Left lung (tissue), 10 donors: ENCODE results near the gene PRR20D. TPM values are rescaled to one million over a fixed set of nuclear protein-coding genes. Genes with fewer than 3 reads are reported as not detected.

Experiments
- ATAC-seq: fragments of 200-7000 bp; cut with Tn5 transposase; one replicate; pipeline ENCODE4 v1.9.1; 2020; ENCODE audit warnings: moderate library complexity
- DNase-seq, 4 donors: peaks; one replicate each; pipeline ENCODE4 v3.0.0-alpha.2; 2013 to 2020
- H3K27ac ChIP-seq, 2 donors: fragments of 200-600 bp; sonication (generic) in 1 of 2; one replicate each; pipeline versions ENCODE4 v1.5.0 to v1.8.0; 2020 to 2021
- H3K27me3 ChIP-seq, 2 donors: fragments of 200-600 bp; sonication (generic) in 1 of 2; one replicate each; pipeline versions ENCODE4 v1.5.0 to v1.8.0; 2020 to 2021
- H3K36me3 ChIP-seq, 2 donors: fragments of 200-600 bp; sonication (generic) in 1 of 2; one replicate each; pipeline versions ENCODE4 v1.5.0 to v1.8.0; 2020 to 2021
- H3K4me1 ChIP-seq, 2 donors: fragments of 200-600 bp; one replicate each; pipeline ENCODE4 v1.8.0; 2021
- H3K4me3 ChIP-seq, 2 donors: fragments of 200-600 bp; sonication (generic) in 1 of 2; one replicate each; pipeline versions ENCODE4 v1.5.0 to v1.8.0; 2020 to 2021; ENCODE audit warnings: mild to moderate bottlenecking in 1 of 2
- H3K9me3 ChIP-seq, 2 donors: fragments of 200-600 bp; sonication (generic) in 1 of 2; one replicate each; pipeline versions ENCODE4 v1.5.0 to v1.8.0; 2020 to 2021
- CTCF ChIP-seq, 2 donors: fragments of 200-600 bp; sonication (generic) in 1 of 2; IDR thresholded peaks; one replicate each; pipeline versions ENCODE4 v1.5.0 to v1.8.0; 2021; ENCODE audit warnings: antibody characterized with exemption in 2 of 2
- intact Hi-C, 2 donors: fragments of 100-400 bp; cut with DNase I; formaldehyde crosslinking; loops; one replicate each; pipeline versions ENCODE4 v1.11.2 to v1.14.2; 2022
- polyA plus RNA-seq, 6 donors: library from polyadenylated mRNA; unstranded; fragments of 120-200 nt; gene quantifications; one replicate each; pipeline ENCODE4 v1.2.1, GENCODE V29; 2013; ENCODE audit not compliant: insufficient read length in 6 of 6
- total RNA-seq, 2 donors: library from RNA; stranded (reverse); fragmentation: NEBNext Ultra II Directional; extraction: Animal tissue kit (Norgen Biotek cat#: 25700); gene quantifications; one replicate each; pipeline ENCODE4 v1.2.1, GENCODE V29; 2021
- donor health status: DM: no; HTN: yes; CAD: no.
- donor health status: DM: no; HTN: no; CAD: no.

PRR20D gene
- total and polyA plus RNA-seq, 8 donors, result not detected

DNA sequence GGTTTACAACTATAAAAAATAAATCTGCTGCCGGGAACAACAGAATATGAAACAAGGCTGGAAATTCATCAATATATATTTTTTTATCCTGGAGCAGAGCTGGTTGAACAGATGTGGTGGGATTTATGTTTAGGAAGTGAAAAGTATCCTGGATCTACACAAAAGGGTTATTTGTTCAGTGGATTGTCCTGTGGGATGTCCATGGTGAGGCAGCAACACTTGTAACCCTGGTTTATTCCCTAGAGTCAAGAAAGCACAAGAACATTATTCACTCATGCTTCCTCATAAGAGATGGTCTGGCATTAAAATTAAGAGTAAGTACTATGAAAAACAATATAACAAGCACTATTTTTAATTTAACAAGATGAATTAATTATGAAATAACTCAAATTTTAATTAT is 52.6 kb downstream of the PRR20D start:
- Histone ChIP-seq H3K27ac (no peak overlapping the region), H3K36me3 (no peaks in the 10 kb centered on the region), H3K4me3 (no peak overlapping the region), H3K9me3 (no peaks in the 10 kb centered on the region), H3K4me1 (no peaks in the 10 kb centered on the region), H3K27me3 (no peaks in the 10 kb centered on the region)
- ATAC-seq, result no peak
- no peak for DNase-seq
- intact Hi-C loops, result no loop called here
- TF ChIP-seq CTCF (IDR thresholded peaks at IDR 0.05), result no peak

Other genes starting within 250 kb of the PRR20D start
- not detected for gene PRR20A, start 19.7 kb upstream of the PRR20D start, total RNA-seq
- not detected for gene PRR20A, start 19.7 kb upstream of the PRR20D start, polyA plus RNA-seq
- not detected for gene PRR20B, start 13.1 kb upstream of the PRR20D start, total RNA-seq
- gene PRR20B, start 13.1 kb upstream of the PRR20D start, polyA plus RNA-seq, result not detected
- gene PRR20C, start 6.6 kb upstream of the PRR20D start, total RNA-seq, result not detected
- gene PRR20C, start 6.6 kb upstream of the PRR20D start, polyA plus RNA-seq, result not detected
- gene PRR20E, start 6.6 kb downstream of the PRR20D start, total RNA-seq, result not detected
- gene PRR20E, start 6.6 kb downstream of the PRR20D start, polyA plus RNA-seq, result not detected